Measurements from ENCODE around the gene DNAJC22.

The DNAJC22 gene

GRCh38 chr12:49346659-49347310, at the start of gene DNAJC22:
DNAJC22 (plus strand) TSS chr12:49346888; CDS start chr12:49348873, 1,985 bp downstream.
- TF ChIP-seq, protein P1, sequence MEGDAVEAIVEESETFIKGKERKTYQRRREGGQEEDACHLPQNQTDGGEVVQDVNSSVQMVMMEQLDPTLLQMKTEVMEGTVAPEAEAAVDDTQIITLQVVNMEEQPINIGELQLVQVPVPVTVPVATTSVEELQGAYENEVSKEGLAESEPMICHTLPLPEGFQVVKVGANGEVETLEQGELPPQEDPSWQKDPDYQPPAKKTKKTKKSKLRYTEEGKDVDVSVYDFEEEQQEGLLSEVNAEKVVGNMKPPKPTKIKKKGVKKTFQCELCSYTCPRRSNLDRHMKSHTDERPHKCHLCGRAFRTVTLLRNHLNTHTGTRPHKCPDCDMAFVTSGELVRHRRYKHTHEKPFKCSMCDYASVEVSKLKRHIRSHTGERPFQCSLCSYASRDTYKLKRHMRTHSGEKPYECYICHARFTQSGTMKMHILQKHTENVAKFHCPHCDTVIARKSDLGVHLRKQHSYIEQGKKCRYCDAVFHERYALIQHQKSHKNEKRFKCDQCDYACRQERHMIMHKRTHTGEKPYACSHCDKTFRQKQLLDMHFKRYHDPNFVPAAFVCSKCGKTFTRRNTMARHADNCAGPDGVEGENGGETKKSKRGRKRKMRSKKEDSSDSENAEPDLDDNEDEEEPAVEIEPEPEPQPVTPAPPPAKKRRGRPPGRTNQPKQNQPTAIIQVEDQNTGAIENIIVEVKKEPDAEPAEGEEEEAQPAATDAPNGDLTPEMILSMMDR (IDR thresholded peaks at IDR 0.05; ENCODE audit: low read depth, low read length), result no peak
- Histone ChIP-seq H3K4me3 (ENCODE audit: low read depth, low read length) (peak within 1 kb of the TSS; percentile 32), H3K27me3 (ENCODE audit: insufficient read depth, low read depth, severe bottlenecking) (peaks cover 53% of the 10 kb centered on the region), H3K9me3 (ENCODE audit: severe bottlenecking) (no peaks in the 10 kb centered on the region), H3K27ac (no peak within 1 kb of the TSS), H3K36me3 (no peaks in the 10 kb centered on the region)
- peak; percentile 39 for DNase-seq

GRCh38 chr12:49297695-49298060, 49.0 kb upstream of the DNAJC22 start:
- DNase-seq, result no peak
- no peaks in the 10 kb centered on the region for H3K27me3 ChIP-seq (ENCODE audit: insufficient read depth, low read depth, severe bottlenecking)
- H3K9me3 ChIP-seq (ENCODE audit: severe bottlenecking), result no peaks in the 10 kb centered on the region
- H3K4me3 ChIP-seq (ENCODE audit: low read depth, low read length), result peak overlapping the region; percentile 60
- no peak overlapping the region for H3K27ac ChIP-seq
- H3K36me3 ChIP-seq, result no peaks in the 10 kb centered on the region
- TF ChIP-seq, protein P1 (IDR thresholded peaks at IDR 0.05; ENCODE audit: low read depth, low read length), result no peak

DNA sequence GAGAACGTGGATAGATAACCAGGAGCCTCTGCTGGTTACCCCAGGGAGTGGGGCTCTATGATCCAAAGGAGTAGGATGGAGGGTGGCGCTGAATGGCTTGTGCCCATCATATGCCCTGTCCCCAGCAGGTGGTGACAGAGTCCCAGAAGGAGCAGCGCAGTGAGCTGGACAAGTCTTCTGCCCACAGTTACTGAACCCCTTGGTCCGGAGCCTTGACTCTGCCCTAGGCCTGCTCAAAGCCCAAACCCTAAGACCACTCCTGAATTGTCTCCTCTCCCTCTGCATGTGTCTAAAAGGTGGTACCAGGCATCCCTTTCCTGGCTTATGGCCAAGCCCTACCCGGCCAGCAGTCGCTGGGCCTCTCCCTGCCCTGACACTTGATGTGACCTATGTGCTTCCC, 48.5 kb upstream of the DNAJC22 start:
- no peak overlapping the region for H3K27ac ChIP-seq
- no peak for DNase-seq
- H3K9me3 ChIP-seq (ENCODE audit: severe bottlenecking), result no peaks in the 10 kb centered on the region
- no peaks in the 10 kb centered on the region for H3K27me3 ChIP-seq (ENCODE audit: insufficient read depth, low read depth, severe bottlenecking)
- TF ChIP-seq, protein P1 (IDR thresholded peaks at IDR 0.05; ENCODE audit: low read depth, low read length), result peak; percentile 10; the same call in 1 of the 2 replicates
- no peaks in the 10 kb centered on the region for H3K36me3 ChIP-seq
- no peak overlapping the region for H3K4me3 ChIP-seq (ENCODE audit: low read depth, low read length)

DNA sequence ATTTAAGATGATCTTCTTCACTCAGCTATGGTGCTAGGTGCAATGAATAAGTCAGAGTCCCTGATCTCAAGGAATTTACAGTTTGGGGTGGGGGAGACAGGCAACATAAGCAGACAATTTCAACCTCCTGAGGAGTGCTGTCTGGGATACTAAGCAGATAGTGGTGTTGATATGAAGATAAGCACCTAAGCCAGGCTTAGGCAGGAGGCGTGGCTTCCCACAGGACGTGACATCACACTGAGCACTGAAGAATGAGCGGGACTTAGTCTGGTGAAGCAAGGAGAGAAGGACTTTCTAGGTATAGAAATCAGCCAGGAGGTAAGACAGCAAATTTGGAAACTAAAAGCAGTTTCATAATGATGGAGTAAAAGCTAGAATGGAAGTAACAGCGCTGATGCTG, 44.9 kb upstream of the DNAJC22 start:
- TF ChIP-seq, protein P1 (IDR thresholded peaks at IDR 0.05; ENCODE audit: low read depth, low read length), result no peak
- H3K36me3 ChIP-seq, result no peaks in the 10 kb centered on the region
- no peak for DNase-seq
- H3K27me3 ChIP-seq (ENCODE audit: insufficient read depth, low read depth, severe bottlenecking), result no peaks in the 10 kb centered on the region
- H3K27ac ChIP-seq, result no peak overlapping the region
- H3K9me3 ChIP-seq (ENCODE audit: severe bottlenecking), result no peaks in the 10 kb centered on the region
- H3K4me3 ChIP-seq (ENCODE audit: low read depth, low read length), result no peak overlapping the region

GRCh38 chr12:49304161-49304560, 42.5 kb upstream of the DNAJC22 start:
- H3K27me3 ChIP-seq (ENCODE audit: insufficient read depth, low read depth, severe bottlenecking), result no peaks in the 10 kb centered on the region
- H3K27ac ChIP-seq, result no peak overlapping the region
- TF ChIP-seq, protein P1 (IDR thresholded peaks at IDR 0.05; ENCODE audit: low read depth, low read length), result no peak
- no peaks in the 10 kb centered on the region for H3K9me3 ChIP-seq (ENCODE audit: severe bottlenecking)
- H3K4me3 ChIP-seq (ENCODE audit: low read depth, low read length), result no peak overlapping the region
- no peaks in the 10 kb centered on the region for H3K36me3 ChIP-seq
- no peak for DNase-seq

Data from WERI-Rb-1 (cell line).